Jurkat, Clone E6-1 (cell line): ENCODE data around the gene S100P.

Experiments used
- DNase-seq: peaks from one replicate; pipeline ENCODE4 v3.0.0-alpha.2; 2011; ENCODE audit warnings: low read depth, low spot score
- H3K4me3 ChIP-seq: 2 replicates; pipeline ENCODE4 v1.5.1; 2011; ENCODE audit warnings: mild to moderate bottlenecking, low read length, control low read depth, moderate library complexity

The S100P gene

GRCh38 chr4:6734165-6734786, 40.6 kb downstream of the S100P start:
- H3K4me3 ChIP-seq: no peak overlapping the region
- DNase-seq: no peak

GRCh38 chr4:6739920-6740319, 46.2 kb downstream of the S100P start:
- no peak overlapping the region for H3K4me3 ChIP-seq
- no peak for DNase-seq

DNA sequence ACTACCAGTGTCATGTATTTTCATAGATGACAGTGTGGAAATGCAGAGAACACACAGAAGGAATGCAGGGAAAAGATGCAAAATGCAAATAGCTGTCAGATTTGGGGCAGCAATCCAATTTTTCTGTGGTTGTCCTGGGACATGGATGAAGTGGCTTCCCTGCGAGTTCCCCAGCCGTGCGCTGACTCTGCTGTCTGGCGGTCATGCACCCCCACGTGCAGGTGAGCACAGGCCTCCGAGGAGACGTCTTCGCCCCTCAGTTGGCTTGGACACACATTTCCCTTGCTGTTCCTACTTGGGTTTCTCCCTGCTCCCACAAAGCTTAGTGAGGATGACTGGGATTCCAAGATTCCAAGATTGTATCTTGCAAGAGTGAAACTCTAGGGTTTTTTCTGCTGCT, 46.7 kb downstream of the S100P start:
- DNase-seq: no peak
- H3K4me3 ChIP-seq: no peak overlapping the region

GRCh38 chr4:6742507-6742906, 48.8 kb downstream of the S100P start:
- H3K4me3 ChIP-seq: no peak overlapping the region
- no peak for DNase-seq

DNA sequence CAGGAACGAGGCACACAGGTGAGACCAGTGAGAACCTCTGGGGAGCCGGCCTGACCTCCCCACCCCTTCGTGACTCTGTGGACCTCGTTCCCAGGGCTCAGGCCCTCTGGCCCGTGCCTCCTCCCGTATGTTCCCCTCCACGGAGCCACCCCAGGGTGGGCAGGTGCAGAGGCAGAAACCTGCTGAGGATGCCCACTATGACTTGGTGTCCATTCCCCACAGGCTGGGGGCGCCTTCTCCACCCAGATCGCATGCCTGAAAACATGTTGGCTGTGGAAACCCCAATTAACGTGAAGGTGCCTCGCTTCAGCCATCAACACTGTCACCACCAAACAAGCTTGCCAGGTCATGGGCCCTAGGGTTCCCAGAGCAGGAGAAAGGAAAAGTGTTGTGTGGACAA, 49.3 kb downstream of the S100P start:
- no peak overlapping the region for H3K4me3 ChIP-seq
- no peak for DNase-seq
